Natural killer cell (primary cell): ENCODE data around the gene TBC1D10B. TPM values are rescaled to one million over a fixed set of nuclear protein-coding genes. Genes with fewer than 3 reads are reported as not detected.

Experiments
- ATAC-seq, 3 donors: fragments of 150-1000 bp in 2 of 3; fragments of 200-7000 bp in 1 of 3; cut with Tn5 transposase; 1 replicate in 1 of 3; 2 replicates in 2 of 3; pipeline ENCODE4 v1.10.0; 2021; ENCODE audit warnings: mild to moderate bottlenecking in 2 of 3, moderate library complexity in 2 of 3
- DNase-seq, 2 donors: peaks; one replicate each; pipeline versions ENCODE4 v3.0.0 to v3.0.0-alpha.2; 2013 to 2021; ENCODE audit warnings: mixed read lengths in 1 of 2
- H3K27ac ChIP-seq: one replicate; pipeline ENCODE4 v1.5.1; 2013; ENCODE audit warnings: mild to moderate bottlenecking, low read length
- H3K27me3 ChIP-seq: one replicate; pipeline ENCODE4 v1.6.1; 2013; ENCODE audit warnings: low read length; ENCODE audit not compliant: control insufficient read depth, insufficient read depth
- H3K36me3 ChIP-seq: one replicate; pipeline ENCODE4 v1.6.1; 2013; ENCODE audit warnings: low read length; ENCODE audit not compliant: control insufficient read depth, insufficient read depth
- H3K4me1 ChIP-seq: one replicate; pipeline ENCODE4 v1.6.1; 2013; ENCODE audit warnings: low read length; ENCODE audit not compliant: control insufficient read depth, insufficient read depth
- H3K4me3 ChIP-seq: one replicate; pipeline ENCODE4 v1.5.1; 2013; ENCODE audit warnings: low read length
- H3K9me3 ChIP-seq: one replicate; pipeline ENCODE4 v1.6.1; 2013; ENCODE audit warnings: low read length; ENCODE audit not compliant: control insufficient read depth, insufficient read depth
- H3K27ac Mint-ChIP-seq, 2 donors: one replicate each; pipeline ENCODE4 v1.8.0; 2022; ENCODE audit warnings: mild to moderate bottlenecking in 2 of 2, mixed read lengths in 2 of 2, moderate library complexity in 1 of 2
- H3K27me3 Mint-ChIP-seq, 2 donors: one replicate each; pipeline ENCODE4 v1.8.0; 2022; ENCODE audit warnings: low read depth in 2 of 2, mixed read lengths in 2 of 2
- H3K36me3 Mint-ChIP-seq: one replicate; pipeline ENCODE4 v1.8.0; 2022; ENCODE audit warnings: mixed read lengths
- H3K4me1 Mint-ChIP-seq, 2 donors: one replicate each; pipeline ENCODE4 v1.8.0; 2022; ENCODE audit warnings: mixed read lengths in 2 of 2
- H3K4me3 Mint-ChIP-seq: one replicate; pipeline ENCODE4 v1.8.0; 2022; ENCODE audit warnings: mild to moderate bottlenecking, moderate library complexity, mixed read lengths
- H3K9me3 Mint-ChIP-seq, 2 donors: one replicate each; pipeline ENCODE4 v1.8.0; 2022; ENCODE audit warnings: mixed read lengths in 2 of 2
- CTCF ChIP-seq: fragments of 200-600 bp; IDR thresholded peaks from one replicate; pipeline ENCODE4 v1.8.0; 2022; ENCODE audit warnings: antibody characterized with exemption
- WGBS: methylation state at CpG from one replicate; pipeline ENCODE4 v1.1.7; 2013; ENCODE audit warnings: missing lambda C conversion rate; ENCODE audit not compliant: insufficient coverage; 5-methylcytosine and 5-hydroxymethylcytosine counted together
- intact Hi-C: fragments of 100-400 bp; cut with micrococcal nuclease; formaldehyde crosslinking; loops from one replicate; pipeline ENCODE4 v1.14.2; 2022
- total RNA-seq, 4 donors: library from RNA; stranded (reverse); fragments of 120-200 nt in 1 of 4; gene quantifications; one replicate each; pipeline versions ENCODE4 v1.2.3 to v1.2.4, GENCODE V29; 2013 to 2022

Gene TBC1D10B
- total RNA-seq, 3 donors from 2014 or later (not counting 1 experiment from before 2014, with no cell fraction given): 43.0 to 55.3 (median 50.2) TPM

GRCh38 chr16:30382111-30382881 lies 12.0 kb upstream of the TBC1D10B start, which contains the start of gene SEPTIN1:
SEPTIN1 (minus strand) TSS chr16:30382561; CDS start chr16:30382542, 19 bp downstream.
- Histone ChIP-seq H3K27me3 (no peaks in the 10 kb centered on the region), H3K4me1 (peaks cover 66% of the 10 kb centered on the region), H3K4me3 (peak within 1 kb of the TSS; percentile 55), H3K36me3 (peaks cover 11% of the 10 kb centered on the region), H3K27ac (peak within 1 kb of the TSS; percentile 82), H3K9me3 (no peaks in the 10 kb centered on the region)
- ATAC-seq (peak; percentile 38 to 50 (median 41)), DNase-seq (peak; percentile 70 to 88)
- Mint-ChIP-seq H3K27me3 (no peaks in the 10 kb centered on the region), H3K4me1 (peaks cover 53 to 59% of the 10 kb centered on the region in 2 donors), H3K36me3 (no peaks in the 10 kb centered on the region), H3K4me3 (peak within 1 kb of the TSS; percentile 84), H3K9me3 (no peaks in the 10 kb centered on the region), H3K27ac (peak within 1 kb of the TSS; percentile 99 to 100)
- 7% methylated on average over 11 of the region's 12 CpGs for WGBS
- no peak for TF ChIP-seq CTCF
- intact Hi-C loops: no loop called here

GRCh38 chr16:30381291-30382041 lies 11.2 kb upstream of the TBC1D10B start:
- Mint-ChIP-seq H3K27ac (peak overlapping the region; percentile 99 to 100), H3K9me3 (no peaks in the 10 kb centered on the region), H3K36me3 (no peaks in the 10 kb centered on the region), H3K4me3 (peak overlapping the region; percentile 84), H3K4me1 (peaks cover 57 to 64% of the 10 kb centered on the region in 2 donors), H3K27me3 (no peaks in the 10 kb centered on the region)
- ATAC-seq: no peak
- Histone ChIP-seq H3K9me3 (no peaks in the 10 kb centered on the region), H3K4me3 (peak overlapping the region; percentile 55), H3K27ac (peak overlapping the region; percentile 82), H3K36me3 (peaks cover 11% of the 10 kb centered on the region), H3K27me3 (no peaks in the 10 kb centered on the region), H3K4me1 (peaks cover 75% of the 10 kb centered on the region)
- peak in 1 of 2 donors; percentile 50 for DNase-seq
- 76% methylated on average over 7 of the region's 13 CpGs for WGBS
- intact Hi-C loops: no loop called here
- TF ChIP-seq CTCF: no peak

GRCh38 chr16:30380803-30381208 lies 10.5 kb upstream of the TBC1D10B start:
- DNase-seq (peak in 1 of 2 donors; percentile 45), ATAC-seq (no peak)
- Mint-ChIP-seq H3K27me3 (no peaks in the 10 kb centered on the region), H3K4me1 (peaks cover 57 to 64% of the 10 kb centered on the region in 2 donors), H3K4me3 (peak overlapping the region; percentile 79), H3K27ac (peak overlapping the region; percentile 99 to 100), H3K36me3 (no peaks in the 10 kb centered on the region), H3K9me3 (no peaks in the 10 kb centered on the region)
- no peak for TF ChIP-seq CTCF
- H3K4me3 ChIP-seq: no peak overlapping the region
- 82% methylated on average over 6 of the region's 6 CpGs for WGBS
- intact Hi-C loops: no loop called here
- no peaks in the 10 kb centered on the region for H3K27me3 ChIP-seq
- peak overlapping the region; percentile 42 for H3K27ac ChIP-seq
- no peaks in the 10 kb centered on the region for H3K9me3 ChIP-seq
- peaks cover 79% of the 10 kb centered on the region for H3K4me1 ChIP-seq
- H3K36me3 ChIP-seq: peaks cover 16% of the 10 kb centered on the region
